ENCODE results near the gene XIRP2.

Gene XIRP2

DNA sequence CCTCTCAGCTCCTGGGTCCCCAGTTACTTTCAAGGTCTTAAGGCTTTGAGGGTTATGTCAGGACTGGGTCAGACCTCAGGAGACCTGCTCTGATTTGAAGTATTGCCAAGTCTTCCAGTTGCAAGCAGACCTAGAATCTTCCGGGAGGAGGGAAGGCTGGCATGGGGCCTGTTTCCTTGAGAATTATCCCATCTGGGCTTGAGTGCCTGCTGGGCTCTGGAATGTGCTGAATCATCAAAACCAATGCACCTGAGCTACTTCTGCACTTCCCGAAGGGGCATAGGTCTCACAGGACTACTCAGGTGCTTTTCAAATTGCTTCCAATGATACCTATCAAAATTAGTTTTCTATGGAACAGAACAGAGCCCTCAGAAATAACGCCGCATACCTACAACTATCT lies 327.3 kb downstream of the XIRP2 start:
- Histone ChIP-seq H3K27ac (replicated peaks; ENCODE audit: low read length) (no peak overlapping the region), H3K4ac (ENCODE audit: low read length) (no peak overlapping the region), H3K79me1 (ENCODE audit: low read depth, low read length) (no peaks in the 10 kb centered on the region), H4K8ac (ENCODE audit: low read depth, low read length) (no peak overlapping the region), H3K14ac (ENCODE audit: low read length) (no peak overlapping the region), H3K27me3 (ENCODE audit: control insufficient read depth in 3 of 3, insufficient read depth in 3 of 3, low read depth in 1 of 3, low read length in 3 of 3) (no peaks in the 10 kb centered on the region), H3K4me1 (ENCODE audit: control insufficient read depth in 2 of 2, insufficient read depth in 1 of 2, low read depth in 1 of 2, low read length in 2 of 2) (no peaks in the 10 kb centered on the region), H3K18ac (ENCODE audit: low read length) (no peak overlapping the region), H3K4me2 (ENCODE audit: insufficient read depth, low read length, poor library complexity, severe bottlenecking) (no peak overlapping the region), H2BK12ac (ENCODE audit: low read length) (no peak overlapping the region), H2AFZ (ENCODE audit: low read length) (no peak overlapping the region), H2BK15ac (ENCODE audit: low read length) (no peak overlapping the region), H3K9ac (ENCODE audit: low read depth, low read length, poor library complexity) (no peak overlapping the region), H2BK5ac (ENCODE audit: low read length) (no peak overlapping the region), H2BK120ac (ENCODE audit: low read depth, low read length) (no peak overlapping the region), H4K91ac (ENCODE audit: low read depth, low read length, poor library complexity) (no peak overlapping the region), H3K9me3 (replicated peaks in 1 of 2; ENCODE audit: control insufficient read depth in 2 of 2, insufficient read depth in 1 of 2, low read depth in 1 of 2, low read length in 2 of 2) (peaks cover 0 to 1% of the 10 kb centered on the region in 2 donors), H3K4me3 (ENCODE audit: low read length in 2 of 2) (no peak overlapping the region), H3K36me3 (replicated peaks in 1 of 2; ENCODE audit: control insufficient read depth in 2 of 2, insufficient read depth in 2 of 2, low read length in 2 of 2) (no peaks in the 10 kb centered on the region), H3K23ac (ENCODE audit: low read depth, low read length, poor library complexity) (no peak overlapping the region), H2AK5ac (ENCODE audit: low read depth, low read length) (no peak overlapping the region)
- WGBS, 2 donors (ENCODE audit: extremely low coverage in 2 of 2, insufficient read length in 2 of 2, insufficient replicate concordance in 1 of 2): no CpG with 5 or more reads among the region's 4 CpGs
- no peak for DNase-seq (ENCODE audit: low spot score)

DNA sequence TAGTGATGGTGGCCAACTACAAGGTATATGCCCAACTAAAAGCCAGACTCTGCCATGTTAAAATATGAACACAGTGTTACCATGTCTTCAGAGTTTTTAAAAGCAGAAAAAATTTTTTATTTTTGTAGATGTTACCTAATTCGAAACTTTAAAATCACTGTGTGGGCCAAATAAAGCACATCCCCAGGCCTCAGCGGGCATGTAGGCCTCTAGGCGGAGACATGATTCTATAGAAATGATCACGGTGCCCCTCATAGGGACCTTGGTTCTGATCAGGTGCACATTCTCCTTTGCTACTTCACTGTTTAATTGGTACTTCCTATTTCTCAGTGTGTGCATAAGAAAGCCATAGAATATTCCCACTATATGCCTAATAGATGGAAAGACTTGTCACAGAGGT lies 349.2 kb downstream of the XIRP2 start:
- Histone ChIP-seq H3K4me1 (ENCODE audit: control insufficient read depth in 2 of 2, insufficient read depth in 1 of 2, low read depth in 1 of 2, low read length in 2 of 2) (no peaks in the 10 kb centered on the region), H3K4ac (ENCODE audit: low read length) (no peak overlapping the region), H3K14ac (ENCODE audit: low read length) (no peak overlapping the region), H3K23ac (ENCODE audit: low read depth, low read length, poor library complexity) (no peak overlapping the region), H3K18ac (ENCODE audit: low read length) (no peak overlapping the region), H3K9ac (ENCODE audit: low read depth, low read length, poor library complexity) (no peak overlapping the region), H4K91ac (ENCODE audit: low read depth, low read length, poor library complexity) (no peak overlapping the region), H3K9me3 (replicated peaks in 1 of 2; ENCODE audit: control insufficient read depth in 2 of 2, insufficient read depth in 1 of 2, low read depth in 1 of 2, low read length in 2 of 2) (no peaks in the 10 kb centered on the region), H3K4me3 (ENCODE audit: low read length in 2 of 2) (no peak overlapping the region), H3K79me1 (ENCODE audit: low read depth, low read length) (no peaks in the 10 kb centered on the region), H2BK12ac (ENCODE audit: low read length) (no peak overlapping the region), H2AK5ac (ENCODE audit: low read depth, low read length) (no peak overlapping the region), H3K27me3 (ENCODE audit: control insufficient read depth in 3 of 3, insufficient read depth in 3 of 3, low read depth in 1 of 3, low read length in 3 of 3) (no peaks in the 10 kb centered on the region), H2BK15ac (ENCODE audit: low read length) (no peak overlapping the region), H2BK5ac (ENCODE audit: low read length) (no peak overlapping the region), H2BK120ac (ENCODE audit: low read depth, low read length) (no peak overlapping the region), H3K4me2 (ENCODE audit: insufficient read depth, low read length, poor library complexity, severe bottlenecking) (no peak overlapping the region), H3K27ac (replicated peaks; ENCODE audit: low read length) (no peak overlapping the region), H3K36me3 (replicated peaks in 1 of 2; ENCODE audit: control insufficient read depth in 2 of 2, insufficient read depth in 2 of 2, low read length in 2 of 2) (no peaks in the 10 kb centered on the region), H4K8ac (ENCODE audit: low read depth, low read length) (no peak overlapping the region), H2AFZ (ENCODE audit: low read length) (no peak overlapping the region)
- no CpG with 5 or more reads among the region's 4 CpGs for WGBS, 2 donors (ENCODE audit: extremely low coverage in 2 of 2, insufficient read length in 2 of 2, insufficient replicate concordance in 1 of 2)
- DNase-seq (ENCODE audit: low spot score): no peak

DNA sequence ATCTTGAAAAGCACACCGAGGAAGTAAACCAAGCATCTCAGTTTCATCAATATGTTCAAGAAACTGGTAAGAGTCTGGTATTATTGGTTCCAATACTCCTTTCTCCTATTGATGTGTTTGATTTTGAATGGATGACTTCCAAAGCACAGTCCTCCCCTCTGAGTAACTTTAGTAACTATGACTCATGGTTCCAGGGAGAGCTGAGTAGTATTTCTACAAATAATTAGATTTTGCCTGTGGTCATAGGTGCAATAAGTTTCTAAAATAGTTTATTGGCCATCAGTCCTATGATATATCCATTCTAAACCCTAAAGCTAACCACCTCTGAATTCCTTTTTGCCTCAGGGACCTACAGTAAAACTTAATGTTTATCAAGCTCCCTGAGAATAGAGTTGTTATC lies 352.4 kb downstream of the XIRP2 start:
- no peak overlapping the region for H2BK120ac ChIP-seq (ENCODE audit: low read depth, low read length)

DNA sequence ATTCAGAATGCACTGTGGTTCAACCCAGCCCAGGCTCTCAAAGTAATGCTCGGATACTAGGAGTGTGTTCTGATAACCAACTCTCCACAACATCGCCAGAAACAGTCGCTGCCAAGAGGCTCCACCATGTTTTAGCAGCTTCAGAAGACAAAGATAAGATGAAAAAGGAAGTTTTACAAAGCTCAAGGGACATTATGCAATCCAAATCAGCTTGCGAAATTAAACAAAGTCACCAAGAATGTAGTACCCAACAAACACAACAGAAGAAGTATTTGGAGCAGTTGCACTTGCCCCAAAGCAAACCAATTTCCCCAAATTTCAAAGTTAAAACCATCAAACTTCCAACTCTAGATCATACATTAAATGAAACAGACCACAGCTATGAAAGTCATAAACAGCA lies 360.9 kb downstream of the XIRP2 start:
- Histone ChIP-seq H3K9me3 (replicated peaks in 1 of 2; ENCODE audit: control insufficient read depth in 2 of 2, insufficient read depth in 1 of 2, low read depth in 1 of 2, low read length in 2 of 2) (no peaks in the 10 kb centered on the region), H3K27ac (replicated peaks; ENCODE audit: low read length) (no peak overlapping the region), H4K91ac (ENCODE audit: low read depth, low read length, poor library complexity) (no peak overlapping the region), H2BK12ac (ENCODE audit: low read length) (no peak overlapping the region), H3K9ac (ENCODE audit: low read depth, low read length, poor library complexity) (no peak overlapping the region), H3K36me3 (replicated peaks in 1 of 2; ENCODE audit: control insufficient read depth in 2 of 2, insufficient read depth in 2 of 2, low read length in 2 of 2) (no peaks in the 10 kb centered on the region), H3K14ac (ENCODE audit: low read length) (no peak overlapping the region), H3K79me1 (ENCODE audit: low read depth, low read length) (no peaks in the 10 kb centered on the region), H2BK15ac (ENCODE audit: low read length) (no peak overlapping the region), H3K4me1 (ENCODE audit: control insufficient read depth in 2 of 2, insufficient read depth in 1 of 2, low read depth in 1 of 2, low read length in 2 of 2) (peaks cover 0 to 2% of the 10 kb centered on the region in 2 donors), H3K27me3 (ENCODE audit: control insufficient read depth in 3 of 3, insufficient read depth in 3 of 3, low read depth in 1 of 3, low read length in 3 of 3) (no peaks in the 10 kb centered on the region), H2AK5ac (ENCODE audit: low read depth, low read length) (no peak overlapping the region), H3K4me2 (ENCODE audit: insufficient read depth, low read length, poor library complexity, severe bottlenecking) (no peak overlapping the region), H3K4me3 (ENCODE audit: low read length in 2 of 2) (no peak overlapping the region), H2AFZ (ENCODE audit: low read length) (no peak overlapping the region), H3K23ac (ENCODE audit: low read depth, low read length, poor library complexity) (no peak overlapping the region), H2BK5ac (ENCODE audit: low read length) (no peak overlapping the region), H3K18ac (ENCODE audit: low read length) (no peak overlapping the region), H2BK120ac (ENCODE audit: low read depth, low read length) (no peak overlapping the region), H3K4ac (ENCODE audit: low read length) (no peak overlapping the region), H4K8ac (ENCODE audit: low read depth, low read length) (no peak overlapping the region)
- no CpG with 5 or more reads among the region's 4 CpGs for WGBS, 2 donors (ENCODE audit: extremely low coverage in 2 of 2, insufficient read length in 2 of 2, insufficient replicate concordance in 1 of 2)
- no peak for DNase-seq (ENCODE audit: low spot score)

More for the DNA sequence above, 352.4 kb downstream of the XIRP2 start:
- H2BK15ac ChIP-seq (ENCODE audit: low read length): no peak overlapping the region
- no peak overlapping the region for H2AK5ac ChIP-seq (ENCODE audit: low read depth, low read length)
- H2AFZ ChIP-seq (ENCODE audit: low read length): no peak overlapping the region
- no peak overlapping the region for H4K91ac ChIP-seq (ENCODE audit: low read depth, low read length, poor library complexity)
- H3K36me3 ChIP-seq (replicated peaks in 1 of 2; ENCODE audit: control insufficient read depth in 2 of 2, insufficient read depth in 2 of 2, low read length in 2 of 2): no peaks in the 10 kb centered on the region
- no peak overlapping the region for H3K27ac ChIP-seq (replicated peaks; ENCODE audit: low read length)
- H3K18ac ChIP-seq (ENCODE audit: low read length): no peak overlapping the region
- no peak overlapping the region for H2BK12ac ChIP-seq (ENCODE audit: low read length)
- no peak overlapping the region for H3K4me3 ChIP-seq (ENCODE audit: low read length in 2 of 2)
- no peak overlapping the region for H3K23ac ChIP-seq (ENCODE audit: low read depth, low read length, poor library complexity)
- H4K8ac ChIP-seq (ENCODE audit: low read depth, low read length): no peak overlapping the region
- WGBS, 2 donors (ENCODE audit: extremely low coverage in 2 of 2, insufficient read length in 2 of 2, insufficient replicate concordance in 1 of 2): no CpG with 5 or more reads among the region's 1 CpG
- H3K4ac ChIP-seq (ENCODE audit: low read length): no peak overlapping the region
- no peaks in the 10 kb centered on the region for H3K4me1 ChIP-seq (ENCODE audit: control insufficient read depth in 2 of 2, insufficient read depth in 1 of 2, low read depth in 1 of 2, low read length in 2 of 2)
- H3K4me2 ChIP-seq (ENCODE audit: insufficient read depth, low read length, poor library complexity, severe bottlenecking): no peak overlapping the region
- H3K27me3 ChIP-seq (ENCODE audit: control insufficient read depth in 3 of 3, insufficient read depth in 3 of 3, low read depth in 1 of 3, low read length in 3 of 3): no peaks in the 10 kb centered on the region
- no peaks in the 10 kb centered on the region for H3K9me3 ChIP-seq (replicated peaks in 1 of 2; ENCODE audit: control insufficient read depth in 2 of 2, insufficient read depth in 1 of 2, low read depth in 1 of 2, low read length in 2 of 2)
- no peak overlapping the region for H2BK5ac ChIP-seq (ENCODE audit: low read length)
- no peaks in the 10 kb centered on the region for H3K79me1 ChIP-seq (ENCODE audit: low read depth, low read length)
- no peak overlapping the region for H3K14ac ChIP-seq (ENCODE audit: low read length)
- H3K9ac ChIP-seq (ENCODE audit: low read depth, low read length, poor library complexity): no peak overlapping the region
- no peak for DNase-seq (ENCODE audit: low spot score)

Measured in neuronal stem cell (in vitro differentiated cells).